Measurements from ENCODE around the gene KRTAP3-3.
"Not testable (repeated sequence)": the region's sequence is repeated elsewhere in the genome, so short reads cannot be mapped to it uniquely, and the experiment has no call there.

Gene KRTAP3-3

DNA sequence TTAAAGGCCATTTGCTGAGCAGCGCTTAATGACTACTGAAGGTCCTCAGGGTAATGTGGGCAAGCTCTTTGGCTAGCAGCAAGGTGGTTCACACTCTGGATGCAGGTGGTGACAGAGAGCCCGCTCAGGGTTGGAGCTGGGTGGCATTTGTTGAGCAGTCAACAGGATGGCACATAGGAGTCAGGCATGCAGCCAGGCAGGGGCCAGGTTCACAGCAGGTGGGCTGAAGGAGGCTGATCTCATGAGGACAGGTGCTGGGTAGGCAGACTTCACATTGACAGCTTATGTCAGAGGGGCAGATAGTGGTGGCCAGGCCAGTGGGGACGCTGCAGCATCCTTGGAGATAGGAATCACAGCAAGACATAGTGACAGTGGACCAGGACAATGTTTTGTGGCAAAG, 10.4 kb upstream of the KRTAP3-3 start:
- DNase-seq (ENCODE audit: low spot score): no peak

- DNase-seq (ENCODE audit: low spot score): no peak
Measured at GRCh38 chr17:41003926-41004325, 10.0 kb upstream of the KRTAP3-3 start.

DNA sequence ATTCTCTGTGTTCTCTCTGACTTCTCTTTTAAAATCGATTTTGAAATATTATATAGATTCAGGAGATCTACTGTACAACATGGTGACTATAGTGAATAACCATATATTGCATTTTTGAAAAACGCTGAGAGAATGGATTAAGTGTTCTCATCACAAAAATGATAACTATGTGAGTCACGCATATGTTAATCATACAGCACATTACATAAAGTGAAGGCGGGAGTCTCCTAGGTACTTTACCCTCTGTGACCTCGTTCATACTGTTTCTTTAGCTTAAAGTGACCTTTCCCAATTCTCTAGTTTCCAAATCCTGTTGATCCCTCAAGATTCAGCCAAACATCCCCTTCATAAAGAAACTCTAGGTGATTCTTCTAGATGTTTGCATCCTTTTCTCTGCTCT, 8.8 kb upstream of the KRTAP3-3 start:
- DNase-seq (ENCODE audit: low spot score): no peak

GRCh38 chr17:41001795-41002194, 7.8 kb upstream of the KRTAP3-3 start:
- no peak for DNase-seq (ENCODE audit: low spot score)

- DNase-seq (ENCODE audit: low spot score): not testable (repeated sequence)
Measured at GRCh38 chr17:40999563-40999962, 5.6 kb upstream of the KRTAP3-3 start, which contains the start of gene KRTAP3-2. TSS of gene KRTAP3-2 (minus strand) at chr17:40999906. CDS start at chr17:40999853, 53 bp downstream.

- no peak for DNase-seq (ENCODE audit: low spot score)
Measured at GRCh38 chr17:40997361-40997760, 3.4 kb upstream of the KRTAP3-3 start.

DNA sequence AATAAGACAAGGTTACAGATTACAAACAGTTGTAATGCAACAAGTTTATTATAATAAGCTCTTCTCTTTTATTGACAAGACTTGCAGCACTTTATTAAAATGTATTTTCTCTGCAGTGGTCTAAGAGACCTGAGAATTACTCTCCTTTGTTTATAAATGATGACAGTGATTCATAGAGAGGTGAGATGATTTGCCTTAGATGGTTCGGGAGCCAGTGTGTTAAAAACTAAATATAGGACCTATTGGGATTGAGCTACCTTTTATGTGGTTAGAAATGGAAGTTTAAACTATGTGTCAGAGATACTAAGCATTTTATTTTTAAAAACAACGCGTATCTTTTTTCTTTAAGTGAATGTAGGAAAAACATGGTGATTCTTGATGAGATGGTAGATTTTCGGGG, 2.9 kb upstream of the KRTAP3-3 start:
- DNase-seq (ENCODE audit: low spot score): no peak

GRCh38 chr17:40995116-40995515, 1.2 kb upstream of the KRTAP3-3 start:
- no peak for DNase-seq (ENCODE audit: low spot score)

GRCh38 chr17:40993084-40993483, 880 bp downstream of the KRTAP3-3 start:
- DNase-seq (ENCODE audit: low spot score): no peak

DNA sequence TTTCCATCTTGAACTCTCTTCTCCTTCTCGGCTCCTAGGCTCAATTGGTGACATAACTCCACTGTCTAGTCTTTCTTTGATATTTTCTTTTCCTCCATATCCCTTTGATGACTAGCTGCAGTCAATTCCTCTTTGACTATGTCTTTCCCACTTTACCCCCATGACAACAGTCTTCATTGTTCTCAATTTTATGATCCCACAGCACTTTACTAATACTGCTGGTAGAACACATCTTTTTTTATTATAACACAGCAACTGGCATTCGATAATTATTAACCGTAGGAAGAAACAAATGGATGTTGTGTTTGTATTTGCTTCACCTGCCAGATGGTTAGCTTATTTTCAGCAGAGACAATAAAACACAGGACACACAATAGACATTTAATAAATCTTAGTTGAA, 1.3 kb downstream of the KRTAP3-3 start:
- no peak for DNase-seq (ENCODE audit: low spot score)

DNA sequence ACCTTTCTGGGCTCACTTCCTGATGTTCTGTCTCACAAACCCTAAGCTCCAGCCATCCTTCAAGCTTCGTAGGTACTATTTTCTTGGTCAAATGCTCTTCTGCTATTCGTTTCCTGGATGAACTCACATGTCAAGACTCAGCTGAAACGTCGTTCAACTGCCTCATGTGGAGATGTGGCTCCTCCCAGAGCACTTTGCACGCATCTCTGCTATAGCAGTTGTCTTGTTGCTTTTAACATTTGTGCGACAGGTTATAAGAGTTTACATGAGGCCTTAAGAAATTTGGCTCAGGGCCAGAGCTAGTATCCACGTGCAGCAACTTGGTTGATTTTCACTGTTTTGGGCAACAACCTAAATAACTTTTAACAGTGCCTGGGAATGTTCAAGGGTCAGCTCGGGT, 7.0 kb downstream of the KRTAP3-3 start:
- no peak for DNase-seq (ENCODE audit: low spot score)

- DNase-seq (ENCODE audit: low spot score): no peak
Measured at GRCh38 chr17:40984226-40984625, 9.7 kb downstream of the KRTAP3-3 start, which contains the start of gene KRT40. TSS of gene KRT40 (minus strand) at chr17:40984326. CDS start at chr17:40984273, 53 bp downstream.

GRCh38 chr17:40981115-40981514, 12.8 kb downstream of the KRTAP3-3 start:
- DNase-seq (ENCODE audit: low spot score): no peak

GRCh38 chr17:40980596-40980995, 13.4 kb downstream of the KRTAP3-3 start:
- DNase-seq (ENCODE audit: low spot score): no peak

DNA sequence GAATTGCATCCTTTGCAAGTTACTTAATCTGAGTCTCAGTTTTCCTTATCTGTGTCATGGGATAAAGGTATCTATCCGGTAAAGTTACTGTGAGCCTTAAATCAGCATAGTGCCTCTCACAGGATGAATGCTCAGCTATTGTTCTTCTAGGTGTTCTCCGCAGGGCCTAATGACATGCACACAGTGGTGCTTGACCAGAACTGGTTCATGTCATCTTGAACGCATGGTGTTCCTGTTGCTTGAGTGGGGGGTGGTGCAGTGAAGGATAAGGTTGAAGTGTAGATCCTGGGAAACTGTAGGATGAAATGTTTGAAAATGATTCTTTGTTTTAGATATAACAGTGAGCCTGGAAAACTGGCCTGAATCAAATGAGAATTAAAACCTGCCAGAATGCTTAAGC, 13.8 kb downstream of the KRTAP3-3 start:
- DNase-seq (ENCODE audit: low spot score): no peak

DNA sequence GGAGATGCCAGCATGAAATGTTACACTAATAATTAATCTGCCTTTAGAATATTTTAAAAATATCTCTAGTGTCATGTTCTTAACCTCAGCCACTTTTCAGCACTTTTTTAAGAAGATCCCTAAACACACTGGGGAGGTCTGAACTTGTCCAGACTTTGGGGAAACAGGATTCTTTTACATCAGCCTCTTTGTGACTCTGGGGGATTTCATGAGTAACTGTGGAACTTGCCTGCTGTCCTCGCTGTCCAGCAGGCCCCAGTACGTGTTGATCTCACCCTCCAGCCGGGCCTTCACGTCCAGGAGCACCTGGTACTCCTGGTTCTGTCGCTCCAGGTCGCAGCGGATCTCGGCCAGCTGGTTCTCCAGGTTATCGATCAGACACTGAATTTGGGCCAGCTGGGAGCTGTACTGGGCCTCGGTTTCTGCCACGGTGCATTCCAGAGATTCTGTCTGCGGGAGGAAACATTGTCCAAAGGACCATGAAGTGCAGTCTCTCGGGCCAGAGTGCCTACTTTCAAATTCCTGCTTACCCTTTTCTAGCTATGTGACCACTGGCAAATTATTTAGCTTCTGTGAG, 15.3 kb downstream of the KRTAP3-3 start:
- DNase-seq (ENCODE audit: low spot score): no peak

DNA sequence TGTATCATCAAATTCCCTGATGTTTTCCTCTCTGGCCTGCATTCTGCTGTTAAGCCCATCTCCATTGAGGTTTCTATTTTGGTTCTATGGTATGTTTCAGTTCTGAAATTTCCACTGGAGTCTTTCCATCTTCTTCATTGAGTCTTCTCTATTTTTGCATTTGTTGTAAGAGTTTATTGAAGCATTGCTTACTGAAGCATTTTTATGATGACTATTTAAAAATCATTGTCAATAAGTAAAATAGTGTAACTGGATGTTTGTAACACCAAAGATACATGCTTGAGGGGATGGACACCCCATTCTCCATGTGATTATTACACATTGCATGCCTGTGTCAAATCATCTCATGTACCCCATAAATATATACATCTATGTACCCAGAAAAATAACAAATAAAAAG, 18.4 kb downstream of the KRTAP3-3 start:
- DNase-seq (ENCODE audit: low spot score): no peak

DNA sequence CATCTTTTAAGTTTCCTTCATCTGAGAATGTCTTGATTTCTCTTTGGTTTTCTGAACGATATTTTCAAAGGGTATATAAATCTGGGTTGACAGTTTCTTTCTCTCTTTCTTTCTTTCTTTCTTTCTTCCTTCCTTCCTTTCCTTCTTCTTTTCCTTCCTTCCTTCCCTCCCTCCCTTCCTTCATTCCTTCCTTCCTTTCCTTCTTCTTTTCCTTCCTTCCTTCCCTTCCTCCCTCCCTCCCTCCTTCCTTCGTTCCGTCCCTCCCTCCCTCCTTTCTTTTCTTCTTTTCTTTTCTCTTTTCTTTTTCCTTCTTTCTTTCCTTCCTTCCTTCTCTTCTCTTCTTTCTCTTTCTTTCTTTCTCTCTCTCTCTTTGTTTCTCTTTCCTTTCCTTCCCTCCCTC, 19.6 kb downstream of the KRTAP3-3 start:
- DNase-seq (ENCODE audit: low spot score): no peak

GRCh38 chr17:40967582-40967981, 26.4 kb downstream of the KRTAP3-3 start:
- DNase-seq (ENCODE audit: low spot score): no peak

- DNase-seq (ENCODE audit: low spot score): no peak
Measured at GRCh38 chr17:40966848-40967247, 27.1 kb downstream of the KRTAP3-3 start, which contains the start of gene KRT39. TSS of gene KRT39 (minus strand) at chr17:40966948. CDS start at chr17:40966856, 92 bp downstream.

- DNase-seq (ENCODE audit: low spot score): peak; percentile 13
Measured at GRCh38 chr17:40963838-40964237, 30.1 kb downstream of the KRTAP3-3 start.

- no peak for DNase-seq (ENCODE audit: low spot score)
Measured at GRCh38 chr17:40962059-40962561, 31.9 kb downstream of the KRTAP3-3 start.

GRCh38 chr17:40961591-40961990, 32.4 kb downstream of the KRTAP3-3 start:
- no peak for DNase-seq (ENCODE audit: low spot score)

GRCh38 chr17:40960144-40960543, 33.8 kb downstream of the KRTAP3-3 start:
- DNase-seq (ENCODE audit: low spot score): no peak

Data from activated CD4-positive, alpha-beta T cell treated with anti-CD3 and anti-CD28 coated beads, Interleukin-2, Interleukin-4, amounts not matched to agents 100 ng/mL and 50 ng/mL, durations not matched to agents 16 hours and 8 hours (primary cell).